ENCODE data around the gene SLFN14.

- TF ChIP-seq, protein P1, sequence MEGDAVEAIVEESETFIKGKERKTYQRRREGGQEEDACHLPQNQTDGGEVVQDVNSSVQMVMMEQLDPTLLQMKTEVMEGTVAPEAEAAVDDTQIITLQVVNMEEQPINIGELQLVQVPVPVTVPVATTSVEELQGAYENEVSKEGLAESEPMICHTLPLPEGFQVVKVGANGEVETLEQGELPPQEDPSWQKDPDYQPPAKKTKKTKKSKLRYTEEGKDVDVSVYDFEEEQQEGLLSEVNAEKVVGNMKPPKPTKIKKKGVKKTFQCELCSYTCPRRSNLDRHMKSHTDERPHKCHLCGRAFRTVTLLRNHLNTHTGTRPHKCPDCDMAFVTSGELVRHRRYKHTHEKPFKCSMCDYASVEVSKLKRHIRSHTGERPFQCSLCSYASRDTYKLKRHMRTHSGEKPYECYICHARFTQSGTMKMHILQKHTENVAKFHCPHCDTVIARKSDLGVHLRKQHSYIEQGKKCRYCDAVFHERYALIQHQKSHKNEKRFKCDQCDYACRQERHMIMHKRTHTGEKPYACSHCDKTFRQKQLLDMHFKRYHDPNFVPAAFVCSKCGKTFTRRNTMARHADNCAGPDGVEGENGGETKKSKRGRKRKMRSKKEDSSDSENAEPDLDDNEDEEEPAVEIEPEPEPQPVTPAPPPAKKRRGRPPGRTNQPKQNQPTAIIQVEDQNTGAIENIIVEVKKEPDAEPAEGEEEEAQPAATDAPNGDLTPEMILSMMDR (IDR thresholded peaks at IDR 0.05): no peak
- TF ChIP-seq EZH2 (IDR thresholded peaks at IDR 0.05; ENCODE audit: borderline replicate concordance, insufficient read depth, low read depth, low read length, poor library complexity, severe bottlenecking): no peak
These were observed at the start of gene SLFN14 for GRCh38 chr17:35560703-35561102.

Measured in B cell (primary cell).